Measurements from ENCODE around the gene LRRC42. TPM values are rescaled to one million over a fixed set of nuclear protein-coding genes. Genes with fewer than 3 reads are reported as not detected.

Gene LRRC42
- total RNA-seq, 2 donors from 2014 or later: 46.0 to 55.1 TPM

- 91 to 97% methylated on average over 2 to 4 of the region's 4 CpGs for WGBS, 2 experiments (ENCODE audit: insufficient coverage in 1 of 2, insufficient read length in 1 of 2)
- Histone ChIP-seq H3K36me3 (ENCODE audit: control insufficient read depth, insufficient read depth, low read length) (no peaks in the 10 kb centered on the region), H3K9me3 (ENCODE audit: control insufficient read depth, low read length) (no peaks in the 10 kb centered on the region), H3K4me3 (ENCODE audit: low read length) (no peak overlapping the region), H3K9ac (ENCODE audit: extremely low read depth, low read length, poor library complexity, severe bottlenecking) (no peak overlapping the region), H3K27ac (ENCODE audit: low read depth, low read length) (no peak overlapping the region), H3K4me1 (ENCODE audit: control insufficient read depth, insufficient read depth, low read length) (peaks cover 5% of the 10 kb centered on the region), H3K27me3 (ENCODE audit: control insufficient read depth, insufficient read depth, low read length, poor library complexity, severe bottlenecking) (no peaks in the 10 kb centered on the region)
- no peak for DNase-seq
- no peak for TF ChIP-seq CTCF (conservative IDR thresholded peaks at IDR 0.05)
- Mint-ChIP-seq H3K4me1 (no peaks in the 10 kb centered on the region), H3K27me3 (ENCODE audit: insufficient read depth) (no peaks in the 10 kb centered on the region), H3K9me3 (no peaks in the 10 kb centered on the region), H3K36me3 (ENCODE audit: low read depth) (no peaks in the 10 kb centered on the region), H3K27ac (no peak overlapping the region), H3K4me3 (no peak overlapping the region)
These were observed 34.7 kb upstream of the LRRC42 start for GRCh38 chr1:53911442-53911841.

- no peak overlapping the region for H3K9ac ChIP-seq (ENCODE audit: extremely low read depth, low read length, poor library complexity, severe bottlenecking)
- no peaks in the 10 kb centered on the region for H3K9me3 ChIP-seq (ENCODE audit: control insufficient read depth, low read length)
- Mint-ChIP-seq H3K9me3 (no peaks in the 10 kb centered on the region), H3K27ac (peak overlapping the region; percentile 18), H3K4me1 (no peaks in the 10 kb centered on the region), H3K36me3 (ENCODE audit: low read depth) (peaks cover 11% of the 10 kb centered on the region), H3K27me3 (ENCODE audit: insufficient read depth) (no peaks in the 10 kb centered on the region), H3K4me3 (no peak overlapping the region)
- H3K27me3 ChIP-seq (ENCODE audit: control insufficient read depth, insufficient read depth, low read length, poor library complexity, severe bottlenecking): no peaks in the 10 kb centered on the region
- peaks cover 8% of the 10 kb centered on the region for H3K36me3 ChIP-seq (ENCODE audit: control insufficient read depth, insufficient read depth, low read length)
- no peak overlapping the region for H3K4me3 ChIP-seq (ENCODE audit: low read length)
- whole genome bisulfite sequencing, 2 experiments (ENCODE audit: insufficient coverage in 1 of 2, insufficient read length in 1 of 2): 76 to 82% methylated on average over 5 of the region's 5 CpGs
- TF ChIP-seq CTCF (conservative IDR thresholded peaks at IDR 0.05): no peak
- peak overlapping the region; percentile 59 for H3K27ac ChIP-seq (ENCODE audit: low read depth, low read length)
- no peak for DNase-seq
- peaks cover 5% of the 10 kb centered on the region for H3K4me1 ChIP-seq (ENCODE audit: control insufficient read depth, insufficient read depth, low read length)
These were observed 32.7 kb upstream of the LRRC42 start for GRCh38 chr1:53913352-53914033.

- Mint-ChIP-seq H3K4me3 (no peak overlapping the region), H3K4me1 (no peaks in the 10 kb centered on the region), H3K27me3 (ENCODE audit: insufficient read depth) (no peaks in the 10 kb centered on the region), H3K27ac (no peak overlapping the region), H3K36me3 (ENCODE audit: low read depth) (peaks cover 49% of the 10 kb centered on the region), H3K9me3 (peaks cover 3% of the 10 kb centered on the region)
- Histone ChIP-seq H3K4me3 (ENCODE audit: low read length) (no peak overlapping the region), H3K27me3 (ENCODE audit: control insufficient read depth, insufficient read depth, low read length, poor library complexity, severe bottlenecking) (no peaks in the 10 kb centered on the region), H3K9ac (ENCODE audit: extremely low read depth, low read length, poor library complexity, severe bottlenecking) (no peak overlapping the region), H3K4me1 (ENCODE audit: control insufficient read depth, insufficient read depth, low read length) (no peaks in the 10 kb centered on the region), H3K27ac (ENCODE audit: low read depth, low read length) (no peak overlapping the region), H3K9me3 (ENCODE audit: control insufficient read depth, low read length) (peaks cover 16% of the 10 kb centered on the region), H3K36me3 (ENCODE audit: control insufficient read depth, insufficient read depth, low read length) (peaks cover 40% of the 10 kb centered on the region)
- 92 to 94% methylated on average over 5 of the region's 5 CpGs for WGBS, 2 experiments (ENCODE audit: insufficient coverage in 1 of 2, insufficient read length in 1 of 2)
- no peak for TF ChIP-seq CTCF (conservative IDR thresholded peaks at IDR 0.05)
- DNase-seq: no peak
These were observed 27.8 kb upstream of the LRRC42 start for GRCh38 chr1:53918343-53918742.
